WTC11 (cell line): Measurements from ENCODE around the gene POLR2M.

Source experiments
- ETV6 ChIP-seq: sonication (generic); formaldehyde crosslinking; IDR thresholded peaks from 2 replicates; pipeline ENCODE4 v1.8.1; 2022; ENCODE audit warnings: mild to moderate bottlenecking, missing genetic modification reagents
- ZNF423 ChIP-seq: fragments of 250-450 bp; sonication (Bioruptor Pico); IDR thresholded peaks from 2 replicates; pipeline ENCODE4 v2.1.2; 2022; ENCODE audit warnings: mild to moderate bottlenecking, moderate library complexity
- TF ChIP-seq, protein P1 (sequence below): fragments of 200-600 bp; IDR thresholded peaks from 2 replicates; pipeline ENCODE4 v1.8.0; 2022; ENCODE audit warnings: antibody characterized with exemption
- TF ChIP-seq, protein P2 (sequence below): fragments of 250-450 bp; sonication (Bioruptor Pico); IDR thresholded peaks from 2 replicates; pipeline ENCODE4 v2.1.2; 2022; ENCODE audit warnings: mild to moderate bottlenecking, moderate library complexity
- TF ChIP-seq, protein P3 (sequence below): sonication (generic); formaldehyde crosslinking; IDR thresholded peaks from 2 replicates; pipeline ENCODE4 v1.8.0; 2022; ENCODE audit warnings: mild to moderate bottlenecking, missing genetic modification reagents
- TF ChIP-seq, protein P4 (sequence below): sonication (generic); formaldehyde crosslinking; IDR thresholded peaks from 2 replicates; pipeline ENCODE4 v1.8.0; 2022; ENCODE audit warnings: mild to moderate bottlenecking, missing genetic modification reagents

DNA sequence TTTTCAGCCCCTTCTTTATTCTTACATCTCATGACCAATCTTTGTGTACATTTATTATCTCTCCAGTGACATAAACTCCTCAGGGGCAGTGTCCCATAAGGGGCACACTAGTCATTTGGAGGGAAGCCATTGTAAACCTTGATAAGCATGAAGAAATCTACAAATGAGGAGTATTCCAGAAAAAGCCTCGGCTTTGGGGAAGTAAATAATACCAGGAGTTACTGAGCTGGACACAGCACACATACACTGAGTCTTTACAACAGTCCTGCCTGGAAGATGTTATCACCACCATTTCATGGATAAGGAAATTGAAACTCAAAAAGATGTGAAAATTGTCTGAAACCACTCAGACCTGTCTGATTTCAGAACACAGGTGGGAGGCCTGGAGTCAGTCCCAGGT, 15.4 kb upstream of the POLR2M start:
- TF ChIP-seq ZNF423 (CRISPR knock-in tag) (no peak), ETV6 (no peak)
- TF ChIP-seq, protein P1, sequence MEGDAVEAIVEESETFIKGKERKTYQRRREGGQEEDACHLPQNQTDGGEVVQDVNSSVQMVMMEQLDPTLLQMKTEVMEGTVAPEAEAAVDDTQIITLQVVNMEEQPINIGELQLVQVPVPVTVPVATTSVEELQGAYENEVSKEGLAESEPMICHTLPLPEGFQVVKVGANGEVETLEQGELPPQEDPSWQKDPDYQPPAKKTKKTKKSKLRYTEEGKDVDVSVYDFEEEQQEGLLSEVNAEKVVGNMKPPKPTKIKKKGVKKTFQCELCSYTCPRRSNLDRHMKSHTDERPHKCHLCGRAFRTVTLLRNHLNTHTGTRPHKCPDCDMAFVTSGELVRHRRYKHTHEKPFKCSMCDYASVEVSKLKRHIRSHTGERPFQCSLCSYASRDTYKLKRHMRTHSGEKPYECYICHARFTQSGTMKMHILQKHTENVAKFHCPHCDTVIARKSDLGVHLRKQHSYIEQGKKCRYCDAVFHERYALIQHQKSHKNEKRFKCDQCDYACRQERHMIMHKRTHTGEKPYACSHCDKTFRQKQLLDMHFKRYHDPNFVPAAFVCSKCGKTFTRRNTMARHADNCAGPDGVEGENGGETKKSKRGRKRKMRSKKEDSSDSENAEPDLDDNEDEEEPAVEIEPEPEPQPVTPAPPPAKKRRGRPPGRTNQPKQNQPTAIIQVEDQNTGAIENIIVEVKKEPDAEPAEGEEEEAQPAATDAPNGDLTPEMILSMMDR: no peak
- TF ChIP-seq, protein P2, sequence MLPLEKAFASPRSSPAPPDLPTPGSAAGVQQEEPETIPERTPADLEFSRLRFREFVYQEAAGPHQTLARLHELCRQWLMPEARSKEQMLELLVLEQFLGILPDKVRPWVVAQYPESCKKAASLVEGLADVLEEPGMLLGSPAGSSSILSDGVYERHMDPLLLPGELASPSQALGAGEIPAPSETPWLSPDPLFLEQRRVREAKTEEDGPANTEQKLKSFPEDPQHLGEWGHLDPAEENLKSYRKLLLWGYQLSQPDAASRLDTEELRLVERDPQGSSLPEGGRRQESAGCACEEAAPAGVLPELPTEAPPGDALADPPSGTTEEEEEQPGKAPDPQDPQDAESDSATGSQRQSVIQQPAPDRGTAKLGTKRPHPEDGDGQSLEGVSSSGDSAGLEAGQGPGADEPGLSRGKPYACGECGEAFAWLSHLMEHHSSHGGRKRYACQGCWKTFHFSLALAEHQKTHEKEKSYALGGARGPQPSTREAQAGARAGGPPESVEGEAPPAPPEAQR (CRISPR knock-in tag): no peak
- TF ChIP-seq, protein P3, sequence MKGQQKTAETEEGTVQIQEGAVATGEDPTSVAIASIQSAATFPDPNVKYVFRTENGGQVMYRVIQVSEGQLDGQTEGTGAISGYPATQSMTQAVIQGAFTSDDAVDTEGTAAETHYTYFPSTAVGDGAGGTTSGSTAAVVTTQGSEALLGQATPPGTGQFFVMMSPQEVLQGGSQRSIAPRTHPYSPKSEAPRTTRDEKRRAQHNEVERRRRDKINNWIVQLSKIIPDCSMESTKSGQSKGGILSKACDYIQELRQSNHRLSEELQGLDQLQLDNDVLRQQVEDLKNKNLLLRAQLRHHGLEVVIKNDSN (CRISPR knock-in tag): no peak
- TF ChIP-seq, protein P4, sequence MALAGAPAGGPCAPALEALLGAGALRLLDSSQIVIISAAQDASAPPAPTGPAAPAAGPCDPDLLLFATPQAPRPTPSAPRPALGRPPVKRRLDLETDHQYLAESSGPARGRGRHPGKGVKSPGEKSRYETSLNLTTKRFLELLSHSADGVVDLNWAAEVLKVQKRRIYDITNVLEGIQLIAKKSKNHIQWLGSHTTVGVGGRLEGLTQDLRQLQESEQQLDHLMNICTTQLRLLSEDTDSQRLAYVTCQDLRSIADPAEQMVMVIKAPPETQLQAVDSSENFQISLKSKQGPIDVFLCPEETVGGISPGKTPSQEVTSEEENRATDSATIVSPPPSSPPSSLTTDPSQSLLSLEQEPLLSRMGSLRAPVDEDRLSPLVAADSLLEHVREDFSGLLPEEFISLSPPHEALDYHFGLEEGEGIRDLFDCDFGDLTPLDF (CRISPR knock-in tag): no peak
